GM12878 (cell line): ENCODE data around the gene DCX.

ENCODE experiments used
- CBX3 ChIP-seq: fragments of 200-600 bp; sonication (generic); IDR thresholded peaks from 2 replicates; pipeline ENCODE4 v1.6.1; 2016; ENCODE audit warnings: low read depth, borderline replicate concordance
- CEBPB ChIP-seq, 2 experiments: fragments of 150-350 bp in 1 of 2; IDR thresholded peaks; 2 replicates each; pipeline ENCODE4 v1.6.1; 2012 to 2014; ENCODE audit warnings: low read depth in 2 of 2, low read length in 2 of 2, borderline replicate concordance in 1 of 2, inconsistent platforms in 1 of 2
- MAX ChIP-seq: IDR thresholded peaks from 2 replicates; pipeline ENCODE4 v1.6.1; 2012; ENCODE audit warnings: low read depth, low read length, improper control_type of control experiment
- RAD21 ChIP-seq: IDR thresholded peaks from 2 replicates; pipeline ENCODE4 v1.6.1; 2011; ENCODE audit warnings: mild to moderate bottlenecking, low read depth, low read length, moderate library complexity; ENCODE audit not compliant: insufficient read depth
- SMAD5 ChIP-seq: IDR thresholded peaks from 2 replicates; pipeline ENCODE4 v1.6.1; 2016; ENCODE audit warnings: antibody characterized with exemption, low read depth
- SMC3 ChIP-seq: IDR thresholded peaks from 2 replicates; pipeline ENCODE4 v1.6.1; 2011; ENCODE audit warnings: low read length, improper control_type of control experiment, borderline replicate concordance
- SREBF2 ChIP-seq: IDR thresholded peaks from 2 replicates; pipeline ENCODE4 v1.6.1; 2012; ENCODE audit warnings: mild to moderate bottlenecking, low read length
- TF ChIP-seq, protein P1 (sequence below): IDR thresholded peaks from 2 replicates; pipeline ENCODE4 v1.6.1; 2011; ENCODE audit warnings: low read depth, mild to moderate bottlenecking, low read length, moderate library complexity, borderline replicate concordance; ENCODE audit errors: extremely low read depth

DNA sequence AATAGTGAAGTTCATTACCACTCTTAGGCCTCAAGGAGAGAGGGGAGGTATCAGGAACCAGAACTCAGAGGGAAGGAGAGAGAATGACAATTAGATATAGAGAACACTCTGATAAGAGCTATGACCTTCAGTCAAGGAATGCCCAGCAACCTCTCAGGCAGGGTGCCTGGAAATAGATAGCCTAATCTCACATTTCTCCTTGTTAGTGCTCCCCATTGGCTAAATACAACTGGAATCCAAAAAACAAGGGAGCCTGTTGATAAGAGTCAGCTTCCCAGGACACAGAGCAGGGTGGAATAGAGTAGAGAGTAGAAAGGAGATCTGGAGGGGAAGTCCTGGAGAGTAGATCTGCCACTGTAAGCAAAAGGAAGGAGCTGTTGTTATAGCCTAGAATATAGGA is 62.1 kb downstream of the DCX start:
- TF ChIP-seq RAD21 (no peak), SREBF2 (no peak), MAX (no peak), CEBPB (IDR thresholded peaks at IDR 0.05; ENCODE audit: borderline replicate concordance in 1 of 2, low read depth in 2 of 2, low read length in 2 of 2) (no peak), CBX3 (no peak), SMC3 (no peak), SMAD5 (no peak)
- TF ChIP-seq, protein P1, sequence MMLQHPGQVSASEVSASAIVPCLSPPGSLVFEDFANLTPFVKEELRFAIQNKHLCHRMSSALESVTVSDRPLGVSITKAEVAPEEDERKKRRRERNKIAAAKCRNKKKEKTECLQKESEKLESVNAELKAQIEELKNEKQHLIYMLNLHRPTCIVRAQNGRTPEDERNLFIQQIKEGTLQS: no peak
